Measurements from ENCODE around the gene CPM. TPM values are rescaled to one million over a fixed set of nuclear protein-coding genes. Genes with fewer than 3 reads are reported as not detected.
A peak's percentile ranks its signal among the peaks of the same experiment; 100 is the strongest.
"Not testable (repeated sequence)": the region's sequence is repeated elsewhere in the genome, so short reads cannot be mapped to it uniquely, and the experiment has no call there.

The CPM gene
- total RNA-seq, 1 donor from 2014 or later, result not detected

GRCh38 chr12:68809190-68810026, 123.6 kb downstream of the CPM start:
- Mint-ChIP-seq H3K4me3 (peak overlapping the region; percentile 99), H3K36me3 (ENCODE audit: low read depth) (peaks cover 8% of the 10 kb centered on the region), H3K4me1 (peaks cover 20% of the 10 kb centered on the region), H3K9me3 (no peaks in the 10 kb centered on the region), H3K27ac (ENCODE audit: unreplicated experiment) (peak overlapping the region; percentile 99), H3K27me3 (ENCODE audit: low read depth) (no peaks in the 10 kb centered on the region)
- no peak for DNase-seq (ENCODE audit: low read depth, low spot score)
- no peak for TF ChIP-seq CTCF (conservative IDR thresholded peaks at IDR 0.05)

DNA sequence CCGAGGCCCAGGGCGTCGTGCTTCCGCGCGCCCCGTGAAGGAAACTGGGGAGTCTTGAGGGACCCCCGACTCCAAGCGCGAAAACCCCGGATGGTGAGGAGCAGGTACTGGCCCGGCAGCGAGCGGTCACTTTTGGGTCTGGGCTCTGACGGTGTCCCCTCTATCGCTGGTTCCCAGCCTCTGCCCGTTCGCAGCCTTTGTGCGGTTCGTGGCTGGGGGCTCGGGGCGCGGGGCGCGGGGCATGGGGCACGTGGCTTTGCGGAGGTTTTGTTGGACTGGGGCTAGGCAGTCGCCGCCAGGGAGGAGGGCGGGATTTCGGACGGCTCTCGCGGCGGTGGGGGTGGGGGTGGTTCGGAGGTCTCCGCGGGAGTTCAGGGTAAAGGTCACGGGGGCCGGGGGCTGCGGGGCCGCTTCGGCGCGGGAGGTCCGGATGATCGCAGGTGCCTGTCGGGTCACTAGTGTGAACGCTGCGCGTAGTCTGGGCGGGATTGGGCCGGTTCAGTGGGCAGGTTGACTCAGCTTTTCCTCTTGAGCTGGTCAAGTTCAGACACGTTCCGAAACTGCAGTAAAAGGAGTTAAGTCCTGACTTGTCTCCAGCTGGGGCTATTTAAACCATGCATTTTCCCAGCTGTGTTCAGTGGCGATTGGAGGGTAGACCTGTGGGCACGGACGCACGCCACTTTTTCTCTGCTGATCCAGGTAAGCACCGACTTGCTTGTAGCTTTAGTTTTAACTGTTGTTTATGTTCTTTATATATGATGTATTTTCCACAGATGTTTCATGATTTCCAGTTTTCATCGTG, 124.4 kb downstream of the CPM start:
- peak; percentile 59 for DNase-seq (ENCODE audit: low read depth, low spot score)
- Mint-ChIP-seq H3K27me3 (ENCODE audit: low read depth) (no peaks in the 10 kb centered on the region), H3K4me1 (peaks cover 20% of the 10 kb centered on the region), H3K4me3 (peak overlapping the region; percentile 99), H3K36me3 (ENCODE audit: low read depth) (peaks cover 8% of the 10 kb centered on the region), H3K9me3 (no peaks in the 10 kb centered on the region), H3K27ac (ENCODE audit: unreplicated experiment) (peak overlapping the region; percentile 99)
- TF ChIP-seq CTCF (conservative IDR thresholded peaks at IDR 0.05), result peak; percentile 19

DNA sequence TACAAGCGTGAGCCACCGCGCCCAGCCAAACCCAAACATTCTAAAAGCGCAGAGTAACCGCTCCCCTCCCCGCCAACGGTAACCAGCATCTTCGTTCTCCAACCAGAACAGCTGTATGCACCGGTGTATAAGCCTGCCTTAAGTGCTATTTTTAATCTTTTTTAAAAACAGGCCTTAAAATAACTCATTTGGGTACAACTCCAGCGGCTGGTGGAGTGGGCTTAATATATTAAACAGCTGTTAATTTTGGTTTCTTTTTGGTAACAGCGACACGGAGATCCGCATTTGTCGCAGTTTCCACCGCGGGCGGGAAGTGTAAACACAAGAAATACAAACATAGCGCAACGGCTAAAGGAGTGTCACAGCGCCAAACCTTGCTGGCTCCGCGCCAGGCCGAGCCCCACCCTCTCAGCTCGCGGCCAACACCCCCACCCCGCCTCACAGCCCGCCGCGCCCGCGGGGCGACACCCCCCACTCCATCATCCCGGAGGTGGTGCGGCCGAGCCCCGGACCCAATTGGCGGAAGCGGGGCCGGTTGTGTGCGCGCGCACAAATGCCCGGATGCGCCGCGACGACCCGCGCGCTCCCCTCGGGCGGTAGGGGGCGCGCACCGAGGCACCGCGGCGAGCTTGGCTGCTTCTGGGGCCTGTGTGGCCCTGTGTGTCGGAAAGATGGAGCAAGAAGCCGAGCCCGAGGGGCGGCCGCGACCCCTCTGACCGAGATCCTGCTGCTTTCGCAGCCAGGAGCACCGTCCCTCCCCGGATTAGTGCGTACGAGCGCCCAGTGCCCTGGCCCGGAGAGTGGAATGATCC, 125.2 kb downstream of the CPM start, which contains the start of gene MDM2:
Gene MDM2 (plus strand): TSS at position 602 of the 812 bp plus-strand sequence. CDS start 301 bp downstream, outside the sequence.
- peaks cover 8% of the 10 kb centered on the region for H3K36me3 Mint-ChIP-seq (ENCODE audit: low read depth)
- no peaks in the 10 kb centered on the region for H3K27me3 Mint-ChIP-seq (ENCODE audit: low read depth)
- peak within 1 kb of the TSS; percentile 99 for H3K27ac Mint-ChIP-seq (ENCODE audit: unreplicated experiment)
- H3K4me1 Mint-ChIP-seq, result peaks cover 20% of the 10 kb centered on the region
- peak within 1 kb of the TSS; percentile 99 for H3K4me3 Mint-ChIP-seq
- H3K9me3 Mint-ChIP-seq, result no peaks in the 10 kb centered on the region
- peak; percentile 67 for TF ChIP-seq CTCF (conservative IDR thresholded peaks at IDR 0.05)
- DNase-seq (ENCODE audit: low read depth, low spot score), result peak; percentile 89

DNA sequence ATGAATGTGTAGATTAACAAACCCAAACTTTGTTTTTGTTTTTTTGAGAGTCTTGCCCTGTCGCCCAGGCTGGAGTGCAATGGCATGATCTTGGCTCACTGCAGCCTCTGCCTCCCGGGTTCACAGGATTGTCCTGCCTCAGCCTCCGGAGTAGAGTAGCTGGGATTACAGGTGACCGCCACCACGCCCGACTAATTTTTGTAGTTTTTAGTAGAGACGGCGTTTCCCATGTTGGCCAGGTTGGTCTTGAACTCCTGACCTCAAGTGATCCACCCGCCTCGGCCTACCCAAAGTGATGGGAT, 125.7 kb downstream of the CPM start:
- not testable (repeated sequence) for H3K27me3 Mint-ChIP-seq (ENCODE audit: low read depth); DNase-seq (ENCODE audit: low read depth, low spot score); H3K36me3 Mint-ChIP-seq (ENCODE audit: low read depth); H3K9me3 Mint-ChIP-seq
- Mint-ChIP-seq H3K4me1 (peaks cover 20% of the 10 kb centered on the region), H3K27ac (ENCODE audit: unreplicated experiment) (peak overlapping the region; percentile 93), H3K4me3 (peak overlapping the region; percentile 99)

- DNase-seq (ENCODE audit: low read depth, low spot score), result no peak
- TF ChIP-seq CTCF (conservative IDR thresholded peaks at IDR 0.05), result no peak
- Mint-ChIP-seq H3K27ac (ENCODE audit: unreplicated experiment) (no peak overlapping the region), H3K36me3 (ENCODE audit: low read depth) (peaks cover 8% of the 10 kb centered on the region), H3K9me3 (no peaks in the 10 kb centered on the region), H3K27me3 (ENCODE audit: low read depth) (no peaks in the 10 kb centered on the region), H3K4me3 (peak overlapping the region; percentile 99), H3K4me1 (peaks cover 20% of the 10 kb centered on the region)
Observed at GRCh38 chr12:68806488-68807237, 126.3 kb downstream of the CPM start.

Data from neural crest cell (in vitro differentiated cells).